Forelimb muscle (tissue), 1 donor: ENCODE results near the gene FBN2. TPM values are rescaled to one million over a fixed set of nuclear protein-coding genes. Genes with fewer than 3 reads are reported as not detected.
"Not testable (repeated sequence)": the region's sequence is repeated elsewhere in the genome, so short reads cannot be mapped to it uniquely, and the experiment has no call there.

ENCODE experiments used
- DNase-seq: peaks from one replicate; pipeline ENCODE4 v3.0.0-alpha.2; 2013; ENCODE audit warnings: low read depth
- polyA plus RNA-seq: library from polyadenylated mRNA; unstranded; fragments of 120-200 nt; gene quantifications from one replicate; pipeline ENCODE4 v1.2.1, GENCODE V29; 2013; ENCODE audit not compliant: insufficient read length

FBN2 gene
- polyA plus RNA-seq, 1 donor: 41.0 TPM

DNA sequence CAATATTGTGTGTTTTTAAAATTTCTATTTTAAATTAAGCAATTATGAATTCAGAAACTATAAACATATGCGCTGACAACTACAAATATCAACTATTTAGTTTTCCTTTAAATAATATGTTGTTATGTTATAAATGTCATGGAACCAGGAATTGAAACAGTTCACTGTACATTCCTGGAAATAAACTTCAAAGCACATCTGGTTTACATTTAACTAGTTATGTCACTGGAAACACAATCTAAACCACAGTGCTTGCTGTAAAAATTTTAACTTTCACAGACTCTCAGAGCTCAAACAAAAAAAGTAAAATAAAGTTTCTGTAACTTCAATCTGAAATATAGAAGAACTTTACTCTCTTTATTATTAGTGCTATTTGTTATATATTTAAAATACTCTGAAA lies 179.2 kb downstream of the FBN2 start:
- peak; percentile 86 for DNase-seq

GRCh38 chr5:128357226-128357625 lies 180.8 kb downstream of the FBN2 start:
- no peak for DNase-seq

DNA sequence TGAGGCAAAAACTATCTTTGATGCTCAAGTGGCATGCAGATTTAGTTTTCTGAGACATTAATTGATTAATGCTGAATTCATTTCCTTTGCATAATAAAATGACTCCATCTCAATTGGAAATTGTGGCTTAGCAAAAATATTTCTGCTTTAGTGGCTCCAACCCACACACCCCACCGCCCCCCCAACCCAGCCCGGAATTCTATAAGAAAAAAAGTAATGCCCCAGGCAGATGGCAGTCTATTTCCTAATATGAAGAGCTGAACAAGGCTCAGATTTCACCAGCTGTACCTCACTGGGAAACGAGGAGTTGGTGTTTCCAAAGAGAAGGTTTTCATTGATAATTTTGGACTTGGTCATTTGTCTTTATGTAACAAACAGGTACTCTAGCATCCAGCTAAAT lies 182.1 kb downstream of the FBN2 start:
- DNase-seq: no peak

DNA sequence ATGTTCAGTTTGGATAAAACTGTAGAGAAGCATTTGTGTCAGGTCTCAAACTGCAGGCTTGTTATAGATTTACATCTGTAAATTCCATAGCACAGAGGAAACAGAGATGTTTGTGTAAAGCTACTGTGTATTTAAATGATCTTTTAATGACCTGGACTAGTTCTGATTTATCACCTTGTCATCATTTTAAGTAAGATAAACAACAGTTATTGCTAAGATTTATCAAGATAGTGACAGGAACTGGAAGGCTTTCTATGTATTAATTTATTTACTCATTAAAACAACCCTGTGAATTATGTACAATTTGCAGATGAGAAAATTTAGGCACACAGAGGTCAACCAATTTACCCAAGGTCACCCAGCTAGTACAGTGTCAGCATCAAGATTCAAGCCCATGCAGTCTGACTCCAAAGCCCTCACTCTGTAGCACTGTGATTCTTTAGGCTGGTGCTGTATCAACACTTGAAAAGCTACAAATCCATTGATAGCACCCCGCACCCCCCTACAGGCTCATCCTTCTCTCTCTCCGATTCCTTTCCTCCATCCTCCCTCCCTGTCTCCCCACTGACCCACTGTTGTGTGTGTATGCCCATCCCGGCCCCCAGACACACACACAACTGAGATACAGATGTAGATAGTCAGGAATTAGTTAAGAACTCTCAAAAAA lies 184.5 kb downstream of the FBN2 start:
- no peak for DNase-seq

- DNase-seq: no peak
These were observed 187.3 kb downstream of the FBN2 start for GRCh38 chr5:128350705-128351104.

DNA sequence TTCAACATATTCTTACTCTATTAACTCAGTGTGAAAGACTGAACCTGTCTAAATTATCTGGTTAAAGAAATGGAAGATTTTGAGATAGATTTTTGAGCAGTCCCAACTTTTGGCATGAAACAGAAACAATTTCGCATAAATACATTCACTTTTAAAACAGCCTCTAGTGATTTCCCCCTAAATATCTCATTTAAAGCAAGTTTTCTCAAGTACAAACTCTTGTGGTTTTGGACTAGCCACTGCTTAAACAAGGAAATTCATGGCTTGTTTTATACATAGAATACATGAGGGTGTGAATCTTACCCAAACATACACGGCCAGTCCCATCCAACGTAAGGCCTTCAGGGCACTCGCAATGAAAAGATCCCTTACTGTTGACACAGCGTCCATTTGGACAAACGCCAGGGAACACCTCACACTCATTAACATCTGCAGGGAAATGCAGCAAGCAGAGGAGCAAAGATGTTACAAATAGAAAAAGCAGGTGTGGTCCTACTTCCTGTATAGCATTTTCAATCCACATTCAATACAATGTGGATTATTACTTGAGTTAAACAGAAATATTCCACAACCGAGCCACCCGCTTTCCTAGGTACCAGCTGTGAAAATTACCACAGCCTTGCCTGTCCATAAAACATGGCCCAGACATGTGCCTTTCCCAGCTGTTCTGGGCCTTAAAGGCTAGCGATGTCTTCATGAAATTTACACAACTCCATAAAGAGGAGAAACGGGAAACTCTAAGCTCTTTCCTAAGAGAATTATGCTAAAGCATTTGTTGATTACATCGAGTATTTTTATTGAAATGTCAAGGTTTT lies 188.8 kb downstream of the FBN2 start:
- no peak for DNase-seq

DNA sequence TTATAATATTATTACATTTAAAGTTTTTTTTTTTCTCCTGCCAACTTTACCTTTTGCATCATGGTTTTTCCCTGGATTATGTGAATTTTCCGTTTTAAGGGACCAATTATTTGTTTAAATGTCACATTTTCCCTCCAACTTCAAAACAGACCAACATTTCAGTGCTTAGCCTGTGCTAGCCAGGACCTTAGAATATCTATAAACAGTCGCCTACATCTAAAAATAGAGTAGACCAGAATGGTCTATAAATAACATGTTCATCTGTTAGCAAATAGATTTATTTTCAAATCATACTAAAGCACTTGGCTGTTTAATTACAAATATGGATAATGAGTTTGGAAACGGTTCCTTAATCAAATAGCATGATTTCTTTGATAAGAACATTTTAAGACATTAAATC lies 192.0 kb downstream of the FBN2 start:
- DNase-seq: no peak

- no peak for DNase-seq
These were observed 192.8 kb downstream of the FBN2 start for GRCh38 chr5:128345247-128345646.

- DNase-seq: no peak
These were observed 194.9 kb downstream of the FBN2 start for GRCh38 chr5:128343168-128343567.

- DNase-seq: no peak
These were observed 197.0 kb downstream of the FBN2 start for GRCh38 chr5:128341056-128341455.

DNA sequence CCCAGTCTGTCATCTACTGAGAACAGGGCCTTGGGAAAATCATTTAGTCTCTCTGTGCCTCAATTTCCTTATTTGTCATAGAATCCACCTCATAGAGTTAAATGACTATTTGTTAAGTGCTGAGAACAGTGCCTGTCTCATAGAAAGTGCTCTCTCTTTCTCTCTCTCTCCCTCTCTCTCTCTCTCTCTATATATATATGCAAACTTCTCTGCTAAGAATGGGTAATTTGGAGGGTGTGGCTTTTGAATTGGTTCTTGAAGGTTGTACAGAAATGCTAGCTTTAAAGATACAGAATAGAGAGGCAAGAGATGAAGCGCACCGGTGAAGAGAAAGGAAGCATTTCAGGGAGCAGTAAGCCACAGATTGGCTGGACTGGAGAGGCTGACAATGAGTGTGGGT lies 197.4 kb downstream of the FBN2 start:
- no peak for DNase-seq

GRCh38 chr5:128339585-128339984 lies 198.5 kb downstream of the FBN2 start:
- DNase-seq: no peak

DNA sequence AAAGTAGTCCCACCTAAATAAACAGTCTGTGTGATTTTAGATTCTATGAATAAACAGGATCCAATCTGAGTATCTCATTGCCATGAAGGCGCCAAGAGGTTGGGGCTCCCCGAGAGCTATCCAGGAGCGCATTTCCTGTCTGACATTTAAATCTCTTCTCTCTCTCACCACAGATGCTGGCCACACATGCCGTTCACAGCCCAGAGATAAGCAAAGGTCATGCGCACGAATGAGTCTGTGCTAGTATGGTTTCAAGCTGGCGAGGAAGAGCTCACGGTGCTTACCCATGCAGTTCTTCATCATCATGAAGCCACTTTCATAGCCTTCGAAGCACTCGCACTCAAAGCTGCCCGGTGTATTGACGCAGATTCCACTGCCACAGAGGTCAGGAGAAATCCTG lies 199.4 kb downstream of the FBN2 start:
- no peak for DNase-seq

GRCh38 chr5:128335339-128335738 lies 202.7 kb downstream of the FBN2 start:
- DNase-seq: no peak

DNA sequence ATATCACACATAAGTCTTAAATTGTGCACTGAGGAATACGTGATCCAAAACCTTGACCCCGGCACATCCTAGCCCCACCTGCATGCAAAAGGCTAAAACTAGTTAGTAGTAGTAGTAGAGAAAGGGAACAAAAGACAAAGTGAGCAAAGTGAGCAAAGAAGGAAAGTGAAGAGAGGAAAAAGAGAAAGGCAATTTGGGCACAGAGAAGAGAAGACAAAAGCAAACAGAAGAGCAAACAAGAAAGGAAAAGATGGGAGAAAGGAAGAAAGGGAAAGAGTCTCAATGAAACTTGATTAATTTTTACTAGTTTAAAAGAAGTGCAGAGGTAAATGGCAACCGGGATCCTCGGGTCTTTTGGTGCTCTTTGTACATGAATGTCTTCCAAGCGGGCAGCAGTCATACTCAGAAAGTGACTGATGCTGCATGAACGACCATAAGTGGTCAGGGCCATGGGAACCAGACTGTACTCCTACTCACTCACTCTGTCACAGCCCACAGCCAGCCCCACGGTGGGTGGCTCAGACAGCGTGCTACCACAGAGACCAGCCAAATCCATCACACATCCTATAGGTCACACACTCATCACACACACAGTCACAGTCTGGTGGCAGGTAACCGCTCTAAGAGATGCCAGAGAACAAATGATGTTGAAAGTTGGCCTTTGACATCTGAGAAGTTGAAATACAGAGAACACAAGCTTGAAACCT lies 203.9 kb downstream of the FBN2 start:
- no peak for DNase-seq

DNA sequence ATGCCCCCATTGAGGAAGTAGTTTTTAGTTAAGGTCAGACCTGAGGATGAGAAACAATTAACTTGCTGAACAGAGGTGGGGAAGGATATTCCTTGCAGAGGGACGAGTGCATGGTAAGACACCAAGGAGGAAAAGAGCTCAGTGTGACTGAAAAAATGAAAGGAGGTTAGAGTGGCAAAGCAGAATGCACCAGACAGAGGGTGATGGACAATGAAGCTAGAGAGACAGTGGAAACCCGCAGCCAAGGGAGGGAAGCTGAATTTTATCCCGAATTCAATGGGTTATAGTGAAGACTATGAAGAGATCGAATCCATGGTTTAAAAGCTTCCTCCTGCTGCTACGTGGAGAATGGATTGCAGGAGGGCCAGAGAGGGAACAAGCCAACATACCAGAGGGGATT lies 206.8 kb downstream of the FBN2 start:
- DNase-seq: no peak

GRCh38 chr5:128329386-128329939 lies 208.6 kb downstream of the FBN2 start:
- peak; percentile 69 for DNase-seq

DNA sequence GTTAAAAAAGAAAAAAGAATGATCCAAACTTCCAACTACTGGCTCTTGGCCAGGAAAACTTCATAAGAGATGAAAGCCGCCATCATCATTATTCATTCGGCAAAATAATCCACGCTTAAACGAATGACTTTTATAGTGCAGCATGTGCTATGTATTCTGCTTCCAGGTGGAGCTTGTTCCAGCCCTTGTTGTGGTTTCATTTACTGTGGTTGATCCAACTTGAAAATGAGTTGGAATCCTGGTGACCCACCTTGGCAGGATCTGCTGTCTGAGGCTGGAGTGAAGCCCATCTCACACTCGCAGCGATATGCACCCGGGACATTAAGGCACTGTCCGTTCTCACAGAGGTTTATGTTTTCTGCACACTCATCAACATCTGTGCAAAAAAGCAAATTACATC lies 209.6 kb downstream of the FBN2 start:
- DNase-seq: peak; percentile 76

DNA sequence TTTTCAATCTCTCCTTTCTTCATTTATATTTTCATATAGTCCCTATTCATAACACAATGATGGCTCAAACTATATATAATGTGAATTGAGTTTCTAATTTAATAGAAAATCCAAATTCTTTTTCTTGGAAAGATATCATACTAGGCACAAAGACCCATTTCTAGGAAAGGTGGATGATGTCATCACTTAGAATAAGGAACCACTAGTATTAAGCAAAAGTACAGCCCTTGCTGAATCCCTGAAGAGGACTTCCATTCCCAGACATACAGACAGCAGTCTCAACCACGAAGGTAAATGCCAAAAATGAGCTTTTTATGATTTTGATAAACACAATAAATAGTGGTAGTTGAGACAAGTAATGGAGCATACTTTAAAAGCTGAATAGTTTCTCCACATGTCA lies 210.0 kb downstream of the FBN2 start:
- DNase-seq: no peak

DNA sequence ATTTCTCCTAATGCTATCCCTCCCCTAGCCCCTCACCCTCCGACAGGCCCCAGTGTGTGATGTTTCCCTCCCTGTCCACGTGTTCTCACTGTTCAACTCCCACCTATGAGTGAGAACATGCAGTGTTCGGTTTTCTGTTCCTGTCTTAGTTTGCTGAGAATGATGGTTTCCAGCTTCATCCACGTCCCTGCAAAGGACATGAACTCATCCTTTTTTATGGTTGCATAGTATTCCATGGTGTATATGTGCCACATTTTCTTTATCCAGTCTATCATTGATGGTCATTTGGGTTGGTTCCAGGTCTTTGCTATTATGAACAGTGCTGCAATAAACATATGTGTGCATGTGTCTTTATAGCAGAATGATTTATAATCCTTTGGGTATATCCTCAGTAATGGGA lies 216.6 kb downstream of the FBN2 start:
- DNase-seq: not testable (repeated sequence)

DNA sequence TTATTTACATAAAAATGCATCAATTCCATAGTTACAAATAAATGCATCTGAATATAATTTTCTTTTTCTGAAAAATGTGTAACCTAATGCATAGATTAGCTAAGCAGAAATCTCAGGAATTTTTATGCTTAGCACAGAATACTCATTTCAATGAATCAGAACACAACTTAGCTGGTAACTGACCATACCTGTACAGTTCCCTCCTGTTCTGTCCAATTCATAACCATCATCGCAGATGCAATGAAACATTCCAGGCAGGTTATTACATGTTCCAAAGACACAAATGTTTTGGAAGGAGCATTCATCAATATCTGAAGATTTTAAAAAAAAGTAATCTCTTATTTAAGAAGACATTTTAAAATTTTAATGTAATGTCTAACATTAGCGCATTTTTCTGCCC lies 219.4 kb downstream of the FBN2 start:
- DNase-seq: no peak

GRCh38 chr5:128317481-128317880 lies 220.6 kb downstream of the FBN2 start:
- DNase-seq: no peak
